OCI-M2 (cell line): ENCODE results near the gene TACO1.

Experiments
- DNase-seq: peaks from one replicate; lab custom pipeline; 2025; ENCODE audit not compliant: unreplicated experiment; lab: John Stamatoyannopoulos, UW

TACO1 gene

GRCh38 chr17:63598281-63598680 is 2.4 kb upstream of the TACO1 start:
- DNase-seq: no peak

- no peak for DNase-seq
These were observed 1.0 kb downstream of the TACO1 start for GRCh38 chr17:63601439-63602371.

GRCh38 chr17:63609816-63610573 is 9.3 kb downstream of the TACO1 start:
- DNase-seq: no peak

GRCh38 chr17:63610854-63611253 is 10.2 kb downstream of the TACO1 start:
- no peak for DNase-seq

- DNase-seq: no peak
These were observed 10.7 kb downstream of the TACO1 start for GRCh38 chr17:63611354-63611753.

GRCh38 chr17:63613663-63614062 is 13.0 kb downstream of the TACO1 start:
- no peak for DNase-seq

- DNase-seq: no peak
These were observed 20.6 kb downstream of the TACO1 start for GRCh38 chr17:63621229-63621683.

GRCh38 chr17:63621684-63622573 is 21.2 kb downstream of the TACO1 start, which contains the start of gene MAP3K3:
Gene MAP3K3, plus strand, starts transcription at chr17:63622417. Its CDS starts 343 bp downstream, at chr17:63622760.
- DNase-seq: peak; percentile 94

GRCh38 chr17:63622574-63623390 is 22.1 kb downstream of the TACO1 start:
- no peak for DNase-seq

- no peak for DNase-seq
These were observed 23.3 kb downstream of the TACO1 start for GRCh38 chr17:63623786-63624530.

GRCh38 chr17:63624531-63624880 is 23.8 kb downstream of the TACO1 start:
- no peak for DNase-seq

- no peak for DNase-seq
These were observed 26.0 kb downstream of the TACO1 start for GRCh38 chr17:63626551-63627180.

- no peak for DNase-seq
These were observed 28.9 kb downstream of the TACO1 start for GRCh38 chr17:63629627-63630026.

GRCh38 chr17:63631062-63631461 is 30.4 kb downstream of the TACO1 start:
- no peak for DNase-seq

- DNase-seq: no peak
These were observed 30.9 kb downstream of the TACO1 start for GRCh38 chr17:63631626-63632025.

GRCh38 chr17:63633742-63634141 is 33.0 kb downstream of the TACO1 start:
- DNase-seq: no peak

GRCh38 chr17:63634163-63634562 is 33.5 kb downstream of the TACO1 start:
- no peak for DNase-seq

- DNase-seq: no peak
These were observed 34.1 kb downstream of the TACO1 start for GRCh38 chr17:63634816-63635215.

- DNase-seq: no peak
These were observed 34.6 kb downstream of the TACO1 start for GRCh38 chr17:63635290-63635689.
